CD4-positive, alpha-beta memory T cell (primary cell): ENCODE data around the gene KCNQ1. TPM values are rescaled to one million over a fixed set of nuclear protein-coding genes. Genes with fewer than 3 reads are reported as not detected.

ENCODE experiments used
- CTCF ChIA-PET: fragments of 350-600 bp; sonication (Branson Sonifier 250); formaldehyde crosslinking; loops from one replicate; lab custom pipeline; 2021; ENCODE audit warnings: inconsistent platforms; ENCODE audit not compliant: partially characterized antibody; lab: Charles Lee
- POLR2A ChIA-PET: fragments of 350-600 bp; sonication (Branson Sonifier 250); formaldehyde crosslinking; loops from one replicate; lab custom pipeline; 2021; ENCODE audit not compliant: partially characterized antibody; lab: Charles Lee
- DNase-seq, 5 donors: peaks; one replicate each; pipeline versions ENCODE4 v3.0.0 to v3.0.0-alpha.2; 2020 to 2022; ENCODE audit warnings: mixed read lengths in 1 of 5
- H3K27ac ChIP-seq: one replicate; pipeline ENCODE4 v1.7.0; 2013; ENCODE audit warnings: low read depth, low read length
- H3K27me3 ChIP-seq: 2 replicates; pipeline ENCODE4 v1.7.0; 2013; ENCODE audit warnings: mild to moderate bottlenecking, low read length, moderate library complexity; ENCODE audit not compliant: insufficient read depth
- H3K36me3 ChIP-seq: 2 replicates; pipeline ENCODE4 v1.7.0; 2013; ENCODE audit warnings: mild to moderate bottlenecking, low read length, moderate library complexity; ENCODE audit not compliant: insufficient read depth
- H3K4me1 ChIP-seq: 2 replicates; pipeline ENCODE4 v1.7.0; 2013; ENCODE audit warnings: mild to moderate bottlenecking, low read length, moderate library complexity; ENCODE audit not compliant: insufficient read depth
- H3K4me3 ChIP-seq, 2 donors: one replicate each; pipeline ENCODE4 v1.7.0; 2013; ENCODE audit warnings: low read length in 2 of 2, mild to moderate bottlenecking in 1 of 2
- H3K9me3 ChIP-seq, 2 donors: one replicate each; pipeline ENCODE4 v1.7.0; 2013; ENCODE audit warnings: low read length in 2 of 2, control low read depth in 1 of 2; ENCODE audit not compliant: control insufficient read depth in 1 of 2
- H3K27ac Mint-ChIP-seq, 7 donors: one replicate each; pipeline ENCODE4 v1.8.0; 2020 to 2021; ENCODE audit warnings: mixed read lengths in 7 of 7, mild to moderate bottlenecking in 6 of 7, inconsistent platforms in 3 of 7, moderate library complexity in 3 of 7
- H3K27me3 Mint-ChIP-seq, 2 donors: one replicate each; pipeline ENCODE4 v1.8.0; 2020 to 2021; ENCODE audit warnings: mixed read lengths in 2 of 2
- H3K36me3 Mint-ChIP-seq, 2 donors: one replicate each; pipeline ENCODE4 v1.8.0; 2020 to 2021; ENCODE audit warnings: mixed read lengths in 2 of 2, inconsistent platforms in 1 of 2, mild to moderate bottlenecking in 1 of 2
- H3K4me1 Mint-ChIP-seq, 4 donors: one replicate each; pipeline ENCODE4 v1.8.0; 2020 to 2021; ENCODE audit warnings: mixed read lengths in 4 of 4, mild to moderate bottlenecking in 1 of 4
- H3K4me3 Mint-ChIP-seq, 8 donors: one replicate each; pipeline ENCODE4 v1.8.0; 2020 to 2021; ENCODE audit warnings: mixed read lengths in 8 of 8, mild to moderate bottlenecking in 7 of 8, moderate library complexity in 6 of 8, inconsistent platforms in 3 of 8
- H3K9me3 Mint-ChIP-seq, 8 donors: one replicate each; pipeline ENCODE4 v1.8.0; 2020 to 2021; ENCODE audit warnings: mixed read lengths in 8 of 8, mild to moderate bottlenecking in 5 of 8, inconsistent platforms in 3 of 8, moderate library complexity in 1 of 8
- intact Hi-C: fragments of 100-400 bp; cut with micrococcal nuclease; formaldehyde crosslinking; loops from one replicate; pipeline ENCODE4 v1.15.1; 2023
- polyA plus RNA-seq, 2 donors: library from polyadenylated mRNA; unstranded; fragments of 300-500 nt; fragmentation: Illumina TruSeq; gene quantifications; one replicate each; pipeline ENCODE4 v1.2.3, GENCODE V29; 2021
- total RNA-seq, 2 experiments: library from RNA; stranded (reverse); gene quantifications; one replicate each; pipeline ENCODE4 v1.2.3, GENCODE V29; 2021

Gene KCNQ1
- total and polyA plus RNA-seq, 4 experiments from 2014 or later: 5.4 to 21.7 (median 21.5) TPM

- Mint-ChIP-seq H3K9me3 (no peaks in the 10 kb centered on the region), H3K27me3 (no peaks in the 10 kb centered on the region), H3K4me1 (peaks cover 0 to 3% (median 0%) of the 10 kb centered on the region in 4 donors), H3K27ac (peak overlapping the region in 1 of 7 donors; percentile 38), H3K4me3 (peak overlapping the region in 1 of 8 donors; percentile 27), H3K36me3 (no peaks in the 10 kb centered on the region)
- H3K36me3 ChIP-seq: no peaks in the 10 kb centered on the region
- intact Hi-C loops: no loop called here
- DNase-seq: no peak
- no peak overlapping the region for H3K4me3 ChIP-seq
- CTCF ChIA-PET: no interaction called here
- no peak overlapping the region for H3K27ac ChIP-seq
- POLR2A ChIA-PET: no interaction called here
- no peaks in the 10 kb centered on the region for H3K9me3 ChIP-seq
- no peaks in the 10 kb centered on the region for H3K4me1 ChIP-seq
- H3K27me3 ChIP-seq: no peaks in the 10 kb centered on the region
These were observed 279.3 kb downstream of the KCNQ1 start for GRCh38 chr11:2724104-2724503.

DNA sequence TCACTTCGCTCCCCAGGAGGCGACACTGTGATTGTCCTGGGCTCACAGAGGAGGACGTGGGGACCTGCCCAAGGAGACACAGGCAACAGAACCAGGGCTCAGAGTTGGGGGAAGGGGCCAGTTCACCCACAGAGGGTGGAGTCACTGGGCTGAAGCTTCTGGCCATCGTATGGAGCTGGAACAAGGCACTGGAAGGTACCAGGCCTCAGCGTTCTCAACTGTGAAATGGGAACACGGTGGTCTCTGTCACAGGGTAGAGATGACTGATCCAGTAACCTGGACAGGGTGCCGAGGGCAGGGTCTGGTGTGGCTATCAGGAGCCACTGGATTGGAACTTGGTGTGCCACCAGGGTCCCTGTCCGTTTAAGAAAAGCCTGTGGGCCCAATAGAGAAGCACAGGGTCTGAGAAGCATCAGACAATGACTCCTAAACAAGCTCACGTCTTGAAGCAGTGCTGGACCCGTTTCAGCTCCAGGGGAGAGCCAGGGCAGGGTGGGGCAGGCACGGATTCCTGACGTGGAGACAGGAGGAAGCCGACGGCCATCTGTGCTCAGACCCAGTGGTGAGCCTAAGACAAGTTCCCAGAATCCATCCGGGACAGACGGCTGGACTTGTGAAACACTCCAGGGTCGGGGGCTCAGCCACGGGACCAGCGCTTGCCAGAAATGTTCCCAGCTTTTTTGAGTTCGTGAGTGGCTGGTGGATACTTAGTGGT, 280.0 kb downstream of the KCNQ1 start:
- H3K9me3 Mint-ChIP-seq: no peaks in the 10 kb centered on the region
- intact Hi-C loops: no loop called here
- POLR2A ChIA-PET: no interaction called here

GRCh38 chr11:2725368-2726300, 280.8 kb downstream of the KCNQ1 start:
- no peak for DNase-seq
- Histone ChIP-seq H3K36me3 (no peaks in the 10 kb centered on the region), H3K27me3 (no peaks in the 10 kb centered on the region), H3K27ac (no peak overlapping the region), H3K9me3 (no peaks in the 10 kb centered on the region), H3K4me1 (no peaks in the 10 kb centered on the region), H3K4me3 (no peak overlapping the region)
- no peak overlapping the region for H3K27ac Mint-ChIP-seq
- H3K36me3 Mint-ChIP-seq: no peaks in the 10 kb centered on the region
- no peak overlapping the region for H3K4me3 Mint-ChIP-seq
- H3K27me3 Mint-ChIP-seq: no peaks in the 10 kb centered on the region
- peaks cover 0 to 3% (median 0%) of the 10 kb centered on the region in 4 donors for H3K4me1 Mint-ChIP-seq
- ChIA-PET POLR2A (no interaction called here), CTCF (interaction anchor here (0.6 kb wide), 1 partner anchor 140 kb away, joined by 3 read pairs; no protein-coding TSS in a partner anchor)
- intact Hi-C loops: no loop called here
- H3K9me3 Mint-ChIP-seq: peaks cover 0 to 3% (median 0%) of the 10 kb centered on the region in 8 donors

More for the DNA sequence above, 280.0 kb downstream of the KCNQ1 start:
- Mint-ChIP-seq H3K4me3 (no peak overlapping the region), H3K4me1 (peaks cover 0 to 3% (median 0%) of the 10 kb centered on the region in 4 donors), H3K27ac (no peak overlapping the region), H3K36me3 (no peaks in the 10 kb centered on the region), H3K27me3 (no peaks in the 10 kb centered on the region)
- Histone ChIP-seq H3K9me3 (no peaks in the 10 kb centered on the region), H3K27me3 (no peaks in the 10 kb centered on the region), H3K36me3 (no peaks in the 10 kb centered on the region), H3K4me3 (no peak overlapping the region), H3K4me1 (no peaks in the 10 kb centered on the region), H3K27ac (no peak overlapping the region)
- CTCF ChIA-PET: interaction anchor here (0.6 kb wide), 1 partner anchor 141 kb away, joined by 3 read pairs; no protein-coding TSS in a partner anchor
- no peak for DNase-seq

- ChIA-PET POLR2A (no interaction called here), CTCF (no interaction called here)
- Mint-ChIP-seq H3K4me1 (peaks cover 0 to 3% (median 0%) of the 10 kb centered on the region in 4 donors), H3K9me3 (peaks cover 0 to 4% (median 0%) of the 10 kb centered on the region in 8 donors), H3K27me3 (no peaks in the 10 kb centered on the region), H3K36me3 (no peaks in the 10 kb centered on the region), H3K4me3 (no peak overlapping the region), H3K27ac (no peak overlapping the region)
- Histone ChIP-seq H3K27me3 (no peaks in the 10 kb centered on the region), H3K4me3 (no peak overlapping the region), H3K27ac (no peak overlapping the region), H3K36me3 (no peaks in the 10 kb centered on the region), H3K4me1 (no peaks in the 10 kb centered on the region), H3K9me3 (no peaks in the 10 kb centered on the region)
- no peak for DNase-seq
- intact Hi-C loops: no loop called here
These were observed 282.2 kb downstream of the KCNQ1 start for GRCh38 chr11:2726964-2727363.

GRCh38 chr11:2728128-2728662, 283.4 kb downstream of the KCNQ1 start:
- intact Hi-C loops: no loop called here
- H3K4me3 Mint-ChIP-seq: no peak overlapping the region
- H3K4me1 Mint-ChIP-seq: peaks cover 0 to 3% (median 0%) of the 10 kb centered on the region in 4 donors
- peaks cover 0 to 4% (median 0%) of the 10 kb centered on the region in 8 donors for H3K9me3 Mint-ChIP-seq
- no peak overlapping the region for H3K27ac ChIP-seq
- H3K27me3 ChIP-seq: no peaks in the 10 kb centered on the region
- H3K4me3 ChIP-seq: no peak overlapping the region
- no peaks in the 10 kb centered on the region for H3K36me3 Mint-ChIP-seq
- H3K27me3 Mint-ChIP-seq: no peaks in the 10 kb centered on the region
- H3K36me3 ChIP-seq: no peaks in the 10 kb centered on the region
- no peak overlapping the region for H3K27ac Mint-ChIP-seq
- H3K9me3 ChIP-seq: no peaks in the 10 kb centered on the region
- H3K4me1 ChIP-seq: no peaks in the 10 kb centered on the region
- CTCF ChIA-PET: no interaction called here
- POLR2A ChIA-PET: no interaction called here
- no peak for DNase-seq

DNA sequence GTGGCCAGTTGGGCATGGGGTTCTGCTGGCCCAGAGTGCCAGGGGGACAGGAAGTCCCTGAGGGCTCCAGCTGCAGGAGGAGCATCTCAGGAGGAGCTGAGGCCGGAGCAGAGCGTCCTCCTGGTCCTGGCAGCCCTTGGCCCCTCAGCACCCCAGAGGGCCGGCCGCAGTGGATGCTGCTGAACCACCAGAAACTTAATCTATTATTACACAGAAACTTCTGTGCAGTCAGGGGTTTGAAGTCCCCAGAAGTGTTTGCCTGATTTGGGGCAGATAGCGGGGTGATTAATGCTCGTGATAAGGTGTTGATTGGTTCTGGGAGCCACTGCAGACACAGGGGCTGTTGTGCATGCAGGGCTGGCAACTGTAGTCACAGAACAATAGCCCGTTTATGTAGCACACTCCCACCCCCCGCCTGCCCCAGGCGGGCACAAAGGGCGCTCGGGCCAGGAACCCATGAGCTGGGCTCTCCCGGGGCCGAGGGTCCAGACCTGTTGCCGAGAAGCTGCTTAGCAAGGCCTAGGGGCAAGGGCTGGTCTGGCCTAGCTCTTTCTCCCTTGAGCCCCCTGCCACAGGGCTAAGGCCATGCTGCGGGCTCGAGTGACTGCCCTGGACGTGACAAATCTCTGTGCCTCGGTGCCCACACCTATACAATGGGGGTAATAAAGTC, 284.0 kb downstream of the KCNQ1 start:
- Mint-ChIP-seq H3K36me3 (no peaks in the 10 kb centered on the region), H3K27me3 (no peaks in the 10 kb centered on the region), H3K4me3 (no peak overlapping the region), H3K27ac (no peak overlapping the region), H3K9me3 (peaks cover 0 to 4% (median 0%) of the 10 kb centered on the region in 8 donors), H3K4me1 (peaks cover 0 to 3% (median 0%) of the 10 kb centered on the region in 4 donors)
- DNase-seq: no peak
- ChIA-PET POLR2A (no interaction called here), CTCF (no interaction called here)
- Histone ChIP-seq H3K4me1 (no peaks in the 10 kb centered on the region), H3K4me3 (no peak overlapping the region), H3K9me3 (no peaks in the 10 kb centered on the region), H3K27me3 (no peaks in the 10 kb centered on the region), H3K36me3 (no peaks in the 10 kb centered on the region), H3K27ac (no peak overlapping the region)
- intact Hi-C loops: no loop called here
